ENCODE results near the gene NAT14. TPM values are rescaled to one million over a fixed set of nuclear protein-coding genes. Genes with fewer than 3 reads are reported as not detected.

NAT14 gene
- polyA plus RNA-seq, 2 of the 4 experiments (the other 2 are of a cell fraction) = 16.8 to 50.3 TPM

DNA sequence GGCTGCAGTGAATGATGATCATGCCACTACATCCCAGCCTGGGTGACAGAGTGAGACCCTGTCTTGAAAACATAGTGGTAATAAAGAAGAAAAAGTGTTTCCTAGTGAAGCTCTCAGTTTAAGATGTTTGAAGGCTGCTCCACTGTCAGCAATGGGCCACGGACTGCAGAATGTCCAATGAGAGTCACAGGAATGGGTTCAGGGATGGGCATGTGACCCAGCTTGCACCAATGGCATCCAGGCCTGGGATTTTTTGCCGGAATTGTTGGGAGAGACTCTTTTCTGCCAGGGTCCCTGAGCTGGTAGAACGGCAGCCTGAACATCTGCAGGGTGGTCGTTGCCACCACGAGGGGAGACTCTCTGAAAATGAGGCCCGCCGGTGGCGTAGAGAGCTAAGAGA, 48.1 kb upstream of the NAT14 start:
- DNase-seq (ENCODE audit: low read depth in 1 of 2, low spot score in 1 of 2) = no peak
- ATAC-seq = no peak; a peak in 1 of 6 replicates
- Histone ChIP-seq H3K4me3 (no peak overlapping the region), H3K4me2 (no peak overlapping the region), H3K4me1 (peaks cover 5% of the 10 kb centered on the region; the same call in 2 of the 3 replicates), H3K9me3 (no peaks in the 10 kb centered on the region; the same call in 2 of the 3 replicates), H3K27ac (no peak overlapping the region)
- WGBS (ENCODE audit: missing lambda C conversion rate) = 20% methylated on average over 8 of the region's 8 CpGs
- ChIA-PET POLR2A (interaction anchor here (1.1 to 1.7 kb wide), 2 partner anchors 29 to 30 kb away, joined by 3 to 12 read pairs; partner anchors contain the start of gene UBE2S), CTCF (interaction anchor here (0.7 to 2.9 kb wide), 21 partner anchors 9 to 296 kb away, joined by 3 to 23 read pairs (median 4); partner anchors contain the start of genes ISOC2 and TMEM238)
- TF ChIP-seq GATA3 (IDR thresholded peaks at IDR 0.05; ENCODE audit: borderline replicate concordance) = no peak
- TF ChIP-seq, protein P1, sequence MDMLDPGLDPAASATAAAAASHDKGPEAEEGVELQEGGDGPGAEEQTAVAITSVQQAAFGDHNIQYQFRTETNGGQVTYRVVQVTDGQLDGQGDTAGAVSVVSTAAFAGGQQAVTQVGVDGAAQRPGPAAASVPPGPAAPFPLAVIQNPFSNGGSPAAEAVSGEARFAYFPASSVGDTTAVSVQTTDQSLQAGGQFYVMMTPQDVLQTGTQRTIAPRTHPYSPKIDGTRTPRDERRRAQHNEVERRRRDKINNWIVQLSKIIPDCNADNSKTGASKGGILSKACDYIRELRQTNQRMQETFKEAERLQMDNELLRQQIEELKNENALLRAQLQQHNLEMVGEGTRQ (IDR thresholded peaks at IDR 0.05) = peak; percentile 61
- no peak for TF ChIP-seq PHF8 (IDR thresholded peaks at IDR 0.05; ENCODE audit: borderline replicate concordance, low read depth)
- no peak for FAIRE-seq

DNA sequence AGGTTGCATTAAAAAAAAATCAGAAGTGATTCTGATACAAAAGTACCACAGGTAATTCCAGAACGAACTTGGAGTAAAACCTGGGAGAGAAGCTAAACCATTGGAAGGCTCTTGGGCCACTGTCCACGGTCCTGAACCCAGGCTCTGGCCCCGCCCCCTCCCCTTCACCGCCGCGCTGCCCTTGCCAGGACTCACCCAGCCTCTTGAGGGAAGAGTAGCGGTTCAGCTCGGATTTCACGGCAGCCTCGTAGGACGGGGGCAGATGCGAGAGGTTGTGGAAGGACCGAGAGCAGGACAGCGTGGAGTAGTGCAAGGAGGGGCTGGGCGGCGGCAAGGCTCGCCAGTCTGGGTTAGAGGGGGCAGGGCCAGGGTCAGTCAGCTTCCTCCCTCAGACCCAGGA, 47.6 kb upstream of the NAT14 start:
- FAIRE-seq = peak; percentile 63
- H3K4me2 ChIP-seq = peak overlapping the region; percentile 33
- WGBS (ENCODE audit: missing lambda C conversion rate) = under 1% methylated on average over 17 of the region's 17 CpGs
- TF ChIP-seq MAFK (IDR thresholded peaks at IDR 0.05; ENCODE audit: partially characterized antibody) (no peak), CEBPB (IDR thresholded peaks at IDR 0.05) (no peak), EP300 (IDR thresholded peaks at IDR 0.05) (no peak), SREBF2 (IDR thresholded peaks at IDR 0.05) (no peak), JUN (IDR thresholded peaks at IDR 0.05) (no peak), ZSCAN20 (CRISPR knock-in tag; IDR thresholded peaks at IDR 0.05) (peak; percentile 73; the same call in 1 of the 2 replicates), HDAC2 (IDR thresholded peaks at IDR 0.05) (no peak), HOXB13 (CRISPR knock-in tag; IDR thresholded peaks at IDR 0.05; ENCODE audit: low read depth) (peak; percentile 85), TP53 (CRISPR knock-in tag; IDR thresholded peaks at IDR 0.05) (no peak), EHF (CRISPR knock-in tag; IDR thresholded peaks at IDR 0.05) (peak; percentile 87), BHLHE40 (IDR thresholded peaks at IDR 0.05; ENCODE audit: low read depth, low read length) (no peak), RAD21 (conservative IDR thresholded peaks at IDR 0.05 in 1 of 2, IDR thresholded peaks at IDR 0.05 in 1 of 2) (no peak), HOXB5 (CRISPR knock-in tag; IDR thresholded peaks at IDR 0.05) (peak; percentile 86), NPAS2 (CRISPR knock-in tag; IDR thresholded peaks at IDR 0.05; ENCODE audit: borderline replicate concordance) (no peak), HOXA7 (CRISPR knock-in tag; IDR thresholded peaks at IDR 0.05) (no peak), CBX2 (IDR thresholded peaks at IDR 0.05; ENCODE audit: borderline replicate concordance, low read depth) (no peak), KDM1A (IDR thresholded peaks at IDR 0.05; ENCODE audit: low read depth) (no peak), EHMT2 (IDR thresholded peaks at IDR 0.05; ENCODE audit: low read depth) (peak; percentile 99), RFX5 (IDR thresholded peaks at IDR 0.05) (no peak), NFE2L2 (conservative IDR thresholded peaks at IDR 0.05; ENCODE audit: low read length) (no peak), CHD4 (IDR thresholded peaks at IDR 0.05; ENCODE audit: borderline replicate concordance) (no peak), POLR2AphosphoS2 (conservative IDR thresholded peaks at IDR 0.05; ENCODE audit: low read length) (no peak), KDM5A (IDR thresholded peaks at IDR 0.05) (no peak)
- TF ChIP-seq, protein P2, sequence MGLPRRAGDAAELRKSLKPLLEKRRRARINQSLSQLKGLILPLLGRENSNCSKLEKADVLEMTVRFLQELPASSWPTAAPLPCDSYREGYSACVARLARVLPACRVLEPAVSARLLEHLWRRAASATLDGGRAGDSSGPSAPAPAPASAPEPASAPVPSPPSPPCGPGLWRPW (IDR thresholded peaks at IDR 0.05) = no peak
- TF ChIP-seq, protein P1 (IDR thresholded peaks at IDR 0.05) = no peak
- TF ChIP-seq, protein P3, sequence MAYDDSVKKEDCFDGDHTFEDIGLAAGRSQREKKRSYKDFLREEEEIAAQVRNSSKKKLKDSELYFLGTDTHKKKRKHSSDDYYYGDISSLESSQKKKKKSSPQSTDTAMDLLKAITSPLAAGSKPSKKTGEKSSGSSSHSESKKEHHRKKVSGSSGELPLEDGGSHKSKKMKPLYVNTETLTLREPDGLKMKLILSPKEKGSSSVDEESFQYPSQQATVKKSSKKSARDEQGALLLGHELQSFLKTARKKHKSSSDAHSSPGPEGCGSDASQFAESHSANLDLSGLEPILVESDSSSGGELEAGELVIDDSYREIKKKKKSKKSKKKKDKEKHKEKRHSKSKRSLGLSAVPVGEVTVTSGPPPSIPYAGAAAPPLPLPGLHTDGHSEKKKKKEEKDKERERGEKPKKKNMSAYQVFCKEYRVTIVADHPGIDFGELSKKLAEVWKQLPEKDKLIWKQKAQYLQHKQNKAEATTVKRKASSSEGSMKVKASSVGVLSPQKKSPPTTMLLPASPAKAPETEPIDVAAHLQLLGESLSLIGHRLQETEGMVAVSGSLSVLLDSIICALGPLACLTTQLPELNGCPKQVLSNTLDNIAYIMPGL (CRISPR knock-in tag; IDR thresholded peaks at IDR 0.05; ENCODE audit: borderline replicate concordance) = no peak
- TF ChIP-seq, protein P4, sequence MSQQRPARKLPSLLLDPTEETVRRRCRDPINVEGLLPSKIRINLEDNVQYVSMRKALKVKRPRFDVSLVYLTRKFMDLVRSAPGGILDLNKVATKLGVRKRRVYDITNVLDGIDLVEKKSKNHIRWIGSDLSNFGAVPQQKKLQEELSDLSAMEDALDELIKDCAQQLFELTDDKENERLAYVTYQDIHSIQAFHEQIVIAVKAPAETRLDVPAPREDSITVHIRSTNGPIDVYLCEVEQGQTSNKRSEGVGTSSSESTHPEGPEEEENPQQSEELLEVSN (IDR thresholded peaks at IDR 0.05; ENCODE audit: borderline replicate concordance, low read depth) = no peak
- TF ChIP-seq, protein P5, sequence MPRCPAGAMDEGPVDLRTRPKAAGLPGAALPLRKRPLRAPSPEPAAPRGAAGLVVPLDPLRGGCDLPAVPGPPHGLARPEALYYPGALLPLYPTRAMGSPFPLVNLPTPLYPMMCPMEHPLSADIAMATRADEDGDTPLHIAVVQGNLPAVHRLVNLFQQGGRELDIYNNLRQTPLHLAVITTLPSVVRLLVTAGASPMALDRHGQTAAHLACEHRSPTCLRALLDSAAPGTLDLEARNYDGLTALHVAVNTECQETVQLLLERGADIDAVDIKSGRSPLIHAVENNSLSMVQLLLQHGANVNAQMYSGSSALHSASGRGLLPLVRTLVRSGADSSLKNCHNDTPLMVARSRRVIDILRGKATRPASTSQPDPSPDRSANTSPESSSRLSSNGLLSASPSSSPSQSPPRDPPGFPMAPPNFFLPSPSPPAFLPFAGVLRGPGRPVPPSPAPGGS (IDR thresholded peaks at IDR 0.05) = no peak
- TF ChIP-seq, protein P6, sequence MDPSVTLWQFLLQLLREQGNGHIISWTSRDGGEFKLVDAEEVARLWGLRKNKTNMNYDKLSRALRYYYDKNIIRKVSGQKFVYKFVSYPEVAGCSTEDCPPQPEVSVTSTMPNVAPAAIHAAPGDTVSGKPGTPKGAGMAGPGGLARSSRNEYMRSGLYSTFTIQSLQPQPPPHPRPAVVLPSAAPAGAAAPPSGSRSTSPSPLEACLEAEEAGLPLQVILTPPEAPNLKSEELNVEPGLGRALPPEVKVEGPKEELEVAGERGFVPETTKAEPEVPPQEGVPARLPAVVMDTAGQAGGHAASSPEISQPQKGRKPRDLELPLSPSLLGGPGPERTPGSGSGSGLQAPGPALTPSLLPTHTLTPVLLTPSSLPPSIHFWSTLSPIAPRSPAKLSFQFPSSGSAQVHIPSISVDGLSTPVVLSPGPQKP (IDR thresholded peaks at IDR 0.05; ENCODE audit: low read depth, low read length) = no peak

More for the DNA sequence above, 47.6 kb upstream of the NAT14 start:
- Histone ChIP-seq H3K4me3 (no peak overlapping the region), H3K9me3 (no peaks in the 10 kb centered on the region; the same call in 2 of the 3 replicates), H3K27ac (no peak overlapping the region), H3K4me1 (peaks cover 11% of the 10 kb centered on the region)
- ChIA-PET POLR2A (interaction anchor here (1.1 to 1.7 kb wide), 2 partner anchors 30 kb away, joined by 3 to 12 read pairs; partner anchors contain the start of gene UBE2S), CTCF (interaction anchor here (0.8 to 2.9 kb wide), 19 partner anchors 9 to 297 kb away, joined by 3 to 23 read pairs (median 4); partner anchors contain the start of genes ISOC2 and TMEM238)
- DNase-seq (ENCODE audit: low read depth in 1 of 2, low spot score in 1 of 2) (peak; percentile 87 to 89), ATAC-seq (peak; percentile 72 to 90)
